DND-41 (cell line): ENCODE results near the gene VEGFA.

Experiments
- ATAC-seq: fragments of 200-7000 bp; cut with Tn5 transposase; 3 replicates; pipeline ENCODE4 v1.9.1; 2021; ENCODE audit warnings: low read depth; ENCODE audit not compliant: insufficient read depth
- DNase-seq: peaks from one replicate; pipeline ENCODE4 v3.0.0-alpha.2; 2020
- H2AFZ ChIP-seq: 2 replicates; pipeline ENCODE4 v1.6.0; 2012; ENCODE audit warnings: low read depth, low read length
- H3K27ac ChIP-seq: 2 replicates; pipeline ENCODE4 v1.5.1; 2012; ENCODE audit warnings: low read length, inconsistent platforms
- H3K27me3 ChIP-seq: fragments of 200-600 bp; sonication (generic); 2 replicates; pipeline ENCODE4 v1.6.0; 2012; ENCODE audit warnings: low read length, mild to moderate bottlenecking, inconsistent platforms; ENCODE audit not compliant: insufficient read depth, poor library complexity
- H3K36me3 ChIP-seq: 2 replicates; pipeline ENCODE4 v1.5.1; 2012; ENCODE audit warnings: low read length, inconsistent platforms; ENCODE audit not compliant: insufficient read depth
- H3K4me1 ChIP-seq: 2 replicates; pipeline ENCODE4 v1.5.1; 2012; ENCODE audit warnings: mild to moderate bottlenecking, low read length; ENCODE audit not compliant: insufficient read depth
- H3K4me2 ChIP-seq: 2 replicates; pipeline ENCODE4 v1.6.0; 2012; ENCODE audit warnings: mild to moderate bottlenecking, moderate library complexity, low read length, inconsistent platforms; ENCODE audit not compliant: insufficient read depth
- H3K4me3 ChIP-seq, 2 experiments: fragments of 200-600 bp in 1 of 2; shearing (Covaris generic) in 1 of 2; 2 replicates each; pipeline ENCODE4 v1.5.1; 2012 to 2016; ENCODE audit warnings: inconsistent platforms in 2 of 2, low read length in 2 of 2, mild to moderate bottlenecking in 2 of 2, low read depth in 1 of 2, moderate library complexity in 1 of 2
- H3K79me2 ChIP-seq: 2 replicates; pipeline ENCODE4 v1.6.0; 2012; ENCODE audit warnings: low read length, inconsistent platforms; ENCODE audit not compliant: insufficient read depth
- H3K9ac ChIP-seq: 2 replicates; pipeline ENCODE4 v1.6.0; 2012; ENCODE audit warnings: low read depth, mild to moderate bottlenecking, inconsistent platforms, low read length, moderate library complexity
- H3K9me3 ChIP-seq: 2 replicates; pipeline ENCODE4 v1.5.1; 2012; ENCODE audit warnings: low read length, moderate library complexity, mild to moderate bottlenecking, inconsistent platforms; ENCODE audit not compliant: insufficient read depth, severe bottlenecking
- H4K20me1 ChIP-seq: 2 replicates; pipeline ENCODE4 v1.6.0; 2012; ENCODE audit warnings: low read length; ENCODE audit not compliant: insufficient read depth
- CTCF ChIP-seq: IDR thresholded peaks from 2 replicates; pipeline ENCODE4 v1.5.1; 2012; ENCODE audit warnings: borderline replicate concordance, low read length, moderate library complexity, mild to moderate bottlenecking; ENCODE audit not compliant: poor library complexity, severe bottlenecking; ENCODE audit errors: extremely low read depth
- EZH2 ChIP-seq: IDR thresholded peaks from 3 replicates; pipeline ENCODE4 v1.6.1; 2012; ENCODE audit warnings: borderline replicate concordance, low read depth, mild to moderate bottlenecking, moderate library complexity, low read length, inconsistent platforms; ENCODE audit not compliant: severe bottlenecking

Gene VEGFA

GRCh38 chr6:43742285-43742684 lies 27.7 kb upstream of the VEGFA start:
- ATAC-seq: no peak
- Histone ChIP-seq H2AFZ (no peak overlapping the region), H3K4me3 (no peak overlapping the region), H3K27ac (no peak overlapping the region), H3K4me1 (no peaks in the 10 kb centered on the region), H4K20me1 (0 out of 2 replicates have a peak, but pooled peaks cover 3% of the 10 kb centered on the region), H3K27me3 (peaks cover 15% of the 10 kb centered on the region), H3K4me2 (no peak overlapping the region), H3K79me2 (no peaks in the 10 kb centered on the region), H3K9me3 (no peaks in the 10 kb centered on the region), H3K36me3 (no peaks in the 10 kb centered on the region), H3K9ac (no peak overlapping the region)
- DNase-seq: no peak
- TF ChIP-seq EZH2: no peak
- no peak for TF ChIP-seq CTCF

- Histone ChIP-seq H3K4me1 (no peaks in the 10 kb centered on the region), H3K9ac (no peak overlapping the region), H3K36me3 (no peaks in the 10 kb centered on the region), H3K79me2 (no peaks in the 10 kb centered on the region), H3K4me2 (no peak overlapping the region), H3K27me3 (peaks cover 19% of the 10 kb centered on the region), H2AFZ (no peak overlapping the region), H3K9me3 (no peaks in the 10 kb centered on the region), H3K4me3 (no peak overlapping the region), H3K27ac (no peak overlapping the region), H4K20me1 (0 out of 2 replicates have a peak, but pooled peaks cover 3% of the 10 kb centered on the region)
- ATAC-seq: no peak
- no peak for DNase-seq
- no peak for TF ChIP-seq EZH2
- TF ChIP-seq CTCF: no peak
Observed at GRCh38 chr6:43742931-43743632, 26.9 kb upstream of the VEGFA start.

- H3K27me3 ChIP-seq: peaks cover 26% of the 10 kb centered on the region
- H3K9me3 ChIP-seq: no peaks in the 10 kb centered on the region
- no peaks in the 10 kb centered on the region for H3K79me2 ChIP-seq
- H3K36me3 ChIP-seq: no peaks in the 10 kb centered on the region
- ATAC-seq: no peak
- H3K4me1 ChIP-seq: no peaks in the 10 kb centered on the region
- H2AFZ ChIP-seq: no peak overlapping the region
- H3K27ac ChIP-seq: no peak overlapping the region
- no peak for DNase-seq
- no peak overlapping the region for H3K4me3 ChIP-seq
- H4K20me1 ChIP-seq: 0 out of 2 replicates have a peak, but pooled peaks cover 3% of the 10 kb centered on the region
- no peak overlapping the region for H3K9ac ChIP-seq
- no peak for TF ChIP-seq EZH2
- TF ChIP-seq CTCF: no peak
- H3K4me2 ChIP-seq: no peak overlapping the region
Observed at GRCh38 chr6:43743682-43744381, 26.2 kb upstream of the VEGFA start.
